22Rv1 (cell line): ENCODE measurements around the gene DNAJC12.

ENCODE experiments used
- CTCF ChIP-seq: fragments of 450-650 bp; IDR thresholded peaks from 2 replicates; pipeline ENCODE4 v1.5.1; 2017; ENCODE audit warnings: mild to moderate bottlenecking
- ZFX ChIP-seq: fragments of 450-650 bp; IDR thresholded peaks from 2 replicates; pipeline ENCODE4 v1.6.1; 2017; ENCODE audit warnings: antibody characterized with exemption, borderline replicate concordance

GRCh38 chr10:67775279-67775678 lies 62.7 kb downstream of the DNAJC12 start:
- TF ChIP-seq CTCF (no peak), ZFX (no peak)
